ENCODE data around the gene ZNF341.

DNA sequence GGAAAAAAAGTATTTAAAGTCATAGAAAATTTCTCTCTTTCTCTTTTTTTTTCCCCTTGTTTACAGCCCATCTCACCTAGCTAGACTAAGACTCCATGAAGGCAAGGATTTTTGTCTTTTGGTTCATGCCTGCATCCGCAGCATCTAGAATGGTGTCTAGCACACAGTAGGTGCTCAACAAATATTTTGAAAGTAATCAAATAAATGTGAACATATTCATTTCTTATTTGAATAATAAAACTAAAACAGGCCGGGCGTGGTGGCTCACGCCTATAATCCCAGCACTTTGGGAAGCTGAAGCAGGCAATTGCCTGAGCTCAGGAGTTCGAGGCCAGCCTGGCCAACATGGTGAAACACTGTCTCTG lies 4.7 kb upstream of the ZNF341 start:
- TF ChIP-seq POLR2AphosphoS5 (IDR thresholded peaks at IDR 0.05; ENCODE audit: low read depth): no peak
- TF ChIP-seq CTCF (conservative IDR thresholded peaks at IDR 0.05; ENCODE audit: low read depth in 2 of 2): no peak
- no peak for TF ChIP-seq EZH2 (IDR thresholded peaks at IDR 0.05; ENCODE audit: low read depth, unreplicated experiment)
- no peak for TF ChIP-seq CREB1 (CRISPR knock-in tag; IDR thresholded peaks at IDR 0.05; ENCODE audit: low read depth)
- TF ChIP-seq REST (IDR thresholded peaks at IDR 0.05; ENCODE audit: unreplicated experiment): no peak
- no peak for TF ChIP-seq JUNB (IDR thresholded peaks at IDR 0.05; ENCODE audit: unreplicated experiment)
- TF ChIP-seq STAT1 (IDR thresholded peaks at IDR 0.05; ENCODE audit: unreplicated experiment): no peak
- TF ChIP-seq NANOG (IDR thresholded peaks at IDR 0.05; ENCODE audit: borderline replicate concordance): no peak
- TF ChIP-seq, protein P1, sequence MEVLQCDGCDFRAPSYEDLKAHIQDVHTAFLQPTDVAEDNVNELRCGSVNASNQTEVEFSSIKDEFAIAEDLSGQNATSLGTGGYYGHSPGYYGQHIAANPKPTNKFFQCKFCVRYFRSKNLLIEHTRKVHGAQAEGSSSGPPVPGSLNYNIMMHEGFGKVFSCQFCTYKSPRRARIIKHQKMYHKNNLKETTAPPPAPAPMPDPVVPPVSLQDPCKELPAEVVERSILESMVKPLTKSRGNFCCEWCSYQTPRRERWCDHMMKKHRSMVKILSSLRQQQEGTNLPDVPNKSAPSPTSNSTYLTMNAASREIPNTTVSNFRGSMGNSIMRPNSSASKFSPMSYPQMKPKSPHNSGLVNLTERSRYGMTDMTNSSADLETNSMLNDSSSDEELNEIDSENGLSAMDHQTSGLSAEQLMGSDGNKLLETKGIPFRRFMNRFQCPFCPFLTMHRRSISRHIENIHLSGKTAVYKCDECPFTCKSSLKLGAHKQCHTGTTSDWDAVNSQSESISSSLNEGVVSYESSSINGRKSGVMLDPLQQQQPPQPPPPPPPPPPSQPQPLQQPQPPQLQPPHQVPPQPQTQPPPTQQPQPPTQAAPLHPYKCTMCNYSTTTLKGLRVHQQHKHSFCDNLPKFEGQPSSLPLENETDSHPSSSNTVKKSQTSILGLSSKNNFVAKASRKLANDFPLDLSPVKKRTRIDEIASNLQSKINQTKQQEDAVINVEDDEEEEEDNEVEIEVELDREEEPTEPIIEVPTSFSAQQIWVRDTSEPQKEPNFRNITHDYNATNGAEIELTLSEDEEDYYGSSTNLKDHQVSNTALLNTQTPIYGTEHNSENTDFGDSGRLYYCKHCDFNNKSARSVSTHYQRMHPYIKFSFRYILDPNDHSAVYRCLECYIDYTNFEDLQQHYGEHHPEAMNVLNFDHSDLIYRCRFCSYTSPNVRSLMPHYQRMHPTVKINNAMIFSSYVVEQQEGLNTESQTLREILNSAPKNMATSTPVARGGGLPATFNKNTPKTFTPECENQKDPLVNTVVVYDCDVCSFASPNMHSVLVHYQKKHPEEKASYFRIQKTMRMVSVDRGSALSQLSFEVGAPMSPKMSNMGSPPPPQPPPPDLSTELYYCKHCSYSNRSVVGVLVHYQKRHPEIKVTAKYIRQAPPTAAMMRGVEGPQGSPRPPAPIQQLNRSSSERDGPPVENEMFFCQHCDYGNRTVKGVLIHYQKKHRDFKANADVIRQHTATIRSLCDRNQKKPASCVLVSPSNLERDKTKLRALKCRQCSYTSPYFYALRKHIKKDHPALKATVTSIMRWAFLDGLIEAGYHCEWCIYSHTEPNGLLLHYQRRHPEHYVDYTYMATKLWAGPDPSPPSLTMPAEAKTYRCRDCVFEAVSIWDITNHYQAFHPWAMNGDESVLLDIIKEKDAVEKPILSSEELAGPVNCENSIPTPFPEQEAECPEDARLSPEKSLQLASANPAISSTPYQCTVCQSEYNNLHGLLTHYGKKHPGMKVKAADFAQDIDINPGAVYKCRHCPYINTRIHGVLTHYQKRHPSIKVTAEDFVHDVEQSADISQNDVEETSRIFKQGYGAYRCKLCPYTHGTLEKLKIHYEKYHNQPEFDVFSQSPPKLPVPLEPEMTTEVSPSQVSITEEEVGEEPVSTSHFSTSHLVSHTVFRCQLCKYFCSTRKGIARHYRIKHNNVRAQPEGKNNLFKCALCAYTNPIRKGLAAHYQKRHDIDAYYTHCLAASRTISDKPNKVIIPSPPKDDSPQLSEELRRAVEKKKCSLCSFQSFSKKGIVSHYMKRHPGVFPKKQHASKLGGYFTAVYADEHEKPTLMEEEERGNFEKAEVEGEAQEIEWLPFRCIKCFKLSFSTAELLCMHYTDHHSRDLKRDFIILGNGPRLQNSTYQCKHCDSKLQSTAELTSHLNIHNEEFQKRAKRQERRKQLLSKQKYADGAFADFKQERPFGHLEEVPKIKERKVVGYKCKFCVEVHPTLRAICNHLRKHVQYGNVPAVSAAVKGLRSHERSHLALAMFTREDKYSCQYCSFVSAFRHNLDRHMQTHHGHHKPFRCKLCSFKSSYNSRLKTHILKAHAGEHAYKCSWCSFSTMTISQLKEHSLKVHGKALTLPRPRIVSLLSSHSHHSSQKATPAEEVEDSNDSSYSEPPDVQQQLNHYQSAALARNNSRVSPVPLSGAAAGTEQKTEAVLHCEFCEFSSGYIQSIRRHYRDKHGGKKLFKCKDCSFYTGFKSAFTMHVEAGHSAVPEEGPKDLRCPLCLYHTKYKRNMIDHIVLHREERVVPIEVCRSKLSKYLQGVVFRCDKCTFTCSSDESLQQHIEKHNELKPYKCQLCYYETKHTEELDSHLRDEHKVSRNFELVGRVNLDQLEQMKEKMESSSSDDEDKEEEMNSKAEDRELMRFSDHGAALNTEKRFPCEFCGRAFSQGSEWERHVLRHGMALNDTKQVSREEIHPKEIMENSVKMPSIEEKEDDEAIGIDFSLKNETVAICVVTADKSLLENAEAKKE (CRISPR knock-in tag; IDR thresholded peaks at IDR 0.05): no peak
- no peak for TF ChIP-seq EZH2phosphoT487 (IDR thresholded peaks at IDR 0.05; ENCODE audit: unreplicated experiment)
- TF ChIP-seq ZNF114 (CRISPR knock-in tag; IDR thresholded peaks at IDR 0.05): no peak

All from GM23338 (cell line).